Left kidney (tissue), 2 donors: ENCODE measurements around the gene GPR52. TPM values are rescaled to one million over a fixed set of nuclear protein-coding genes. Genes with fewer than 3 reads are reported as not detected.

Source experiments
- DNase-seq: peaks from one replicate; pipeline ENCODE4 v3.0.0-alpha.2; 2013
- polyA plus RNA-seq: library from polyadenylated mRNA; unstranded; fragments of 120-200 nt; gene quantifications from one replicate; pipeline ENCODE4 v1.2.1, GENCODE V29; 2013; ENCODE audit not compliant: insufficient read length

GPR52 gene
- polyA plus RNA-seq, 1 donor = not detected

- DNase-seq = no peak
Observed at GRCh38 chr1:174466607-174467006, 18.8 kb downstream of the GPR52 start.

DNA sequence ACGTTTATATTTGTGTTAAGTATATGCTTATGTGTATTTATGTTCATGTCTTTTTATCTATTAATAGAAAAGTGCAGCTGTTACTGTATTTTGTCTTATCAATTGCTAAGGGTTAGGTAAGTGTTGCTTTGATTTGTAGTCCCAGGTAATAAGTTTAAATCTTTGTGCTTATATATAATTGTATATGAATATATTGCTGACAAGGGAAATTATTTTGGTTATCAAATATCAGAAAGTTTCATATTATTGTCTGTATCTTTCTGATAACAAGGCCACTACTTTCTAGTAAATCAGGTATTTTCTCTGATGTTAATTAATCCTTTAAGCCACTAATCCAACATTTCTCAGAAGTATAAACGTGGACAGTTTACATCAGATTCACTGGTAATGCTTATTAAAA, 21.3 kb downstream of the GPR52 start:
- DNase-seq = no peak

- no peak for DNase-seq
Observed at GRCh38 chr1:174469687-174470086, 21.9 kb downstream of the GPR52 start.

DNA sequence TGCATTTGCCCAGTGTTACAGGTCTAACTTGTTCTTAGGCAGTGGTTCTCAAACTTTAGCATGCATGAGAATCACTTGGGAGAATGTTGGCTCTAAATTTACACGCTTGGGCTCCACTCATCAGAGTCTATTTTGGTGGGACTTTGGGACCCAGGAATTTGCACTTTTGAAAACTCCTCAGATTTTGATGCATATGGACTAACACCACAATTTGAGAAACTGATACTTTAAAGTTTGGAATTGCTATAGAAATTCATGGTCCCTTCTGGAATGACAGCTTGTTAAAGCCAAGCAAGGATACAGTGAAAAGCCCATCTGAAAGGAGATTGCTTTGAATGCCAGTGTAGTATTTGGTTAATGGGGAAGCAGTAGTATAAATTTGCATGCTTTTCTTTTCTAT, 31.5 kb downstream of the GPR52 start:
- DNase-seq = no peak

DNA sequence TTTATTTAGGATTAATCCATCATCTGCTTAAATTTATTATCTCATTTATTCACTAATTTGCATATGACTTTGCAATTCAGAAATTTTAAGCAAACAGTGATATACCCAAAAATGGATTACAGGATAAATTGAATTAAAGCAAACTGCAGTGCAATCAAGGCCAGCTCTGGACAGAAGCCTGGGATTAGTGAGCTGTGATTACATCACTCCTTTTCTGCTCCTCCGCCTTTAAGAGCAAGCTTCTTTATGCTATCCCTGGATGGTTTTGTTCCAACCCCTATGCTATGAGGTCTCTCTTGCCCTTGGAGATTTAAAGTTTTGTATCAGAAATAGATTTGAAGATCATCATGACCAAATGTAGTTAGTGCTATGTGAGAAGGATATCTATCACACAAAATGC, 32.6 kb downstream of the GPR52 start:
- DNase-seq = no peak

- no peak for DNase-seq
Observed at GRCh38 chr1:174491606-174492005, 43.8 kb downstream of the GPR52 start.

DNA sequence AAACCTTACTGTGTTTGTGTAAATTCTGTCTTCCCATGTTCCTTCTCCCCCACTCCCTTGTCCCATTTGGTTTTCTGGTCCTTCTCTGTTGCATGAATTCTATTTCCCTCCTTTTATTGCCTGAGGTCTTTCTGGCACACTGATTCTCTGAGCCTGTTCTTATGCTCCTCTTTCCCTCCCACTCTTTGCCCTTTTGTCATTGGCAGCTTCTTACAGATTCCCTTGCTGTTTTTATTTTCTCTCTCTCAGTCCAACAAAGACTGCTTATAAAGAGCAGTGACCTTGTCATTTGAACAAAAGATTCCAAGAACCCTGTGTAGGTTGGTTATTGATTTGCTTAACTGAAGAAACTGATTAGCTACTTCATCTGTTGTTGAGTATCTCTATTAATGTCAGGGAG, 49.7 kb downstream of the GPR52 start:
- no peak for DNase-seq
